ENCODE results near the gene NCLN. TPM values are rescaled to one million over a fixed set of nuclear protein-coding genes. Genes with fewer than 3 reads are reported as not detected.

The NCLN gene
- total and polyA plus RNA-seq, 2 donors (not counting 1 experiment from before 2014, with no cell fraction given) = 33.0 to 35.8 TPM

DNA sequence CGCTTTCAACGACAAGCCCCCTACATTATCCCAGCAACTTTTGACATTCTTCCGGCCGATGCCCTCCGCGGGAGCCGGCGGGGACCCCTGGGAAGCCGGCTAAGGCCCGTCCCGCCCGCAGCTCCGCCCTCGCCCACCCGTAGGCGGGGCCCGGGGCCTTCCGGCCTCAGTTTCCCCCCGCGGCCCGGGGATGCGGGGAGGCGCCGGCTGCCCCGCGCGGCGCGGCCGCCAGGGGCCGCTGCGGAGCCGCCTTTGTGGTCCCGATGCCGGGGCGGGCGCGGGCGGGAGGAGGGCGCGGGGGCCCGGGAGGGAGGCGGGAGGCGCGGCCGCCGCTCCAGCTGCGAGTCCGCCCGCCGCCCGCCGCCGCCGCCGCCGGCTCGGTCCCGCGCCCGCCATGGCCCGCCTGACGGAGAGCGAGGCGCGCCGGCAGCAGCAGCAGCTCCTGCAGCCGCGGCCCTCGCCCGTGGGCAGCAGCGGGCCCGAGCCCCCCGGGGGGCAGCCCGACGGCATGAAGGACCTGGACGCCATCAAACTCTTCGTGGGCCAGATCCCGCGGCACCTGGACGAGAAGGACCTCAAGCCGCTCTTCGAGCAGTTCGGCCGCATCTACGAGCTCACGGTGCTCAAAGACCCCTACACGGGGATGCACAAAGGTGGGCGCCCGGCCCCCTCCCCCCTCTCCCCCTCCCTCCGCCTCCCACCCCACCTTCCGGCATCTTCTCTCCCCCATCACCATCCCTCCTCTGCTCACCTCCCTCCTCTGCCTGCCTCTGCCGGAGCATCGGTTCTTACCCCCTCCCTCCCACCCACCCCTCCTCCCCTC lies 38.8 kb downstream of the NCLN start, which contains the start of gene CELF5:
Gene CELF5, plus strand, starts transcription at position 316 of the 823 bp plus-strand sequence. Its CDS starts 79 bp downstream, at position 395.
- DNase-seq (ENCODE audit: low read depth in 2 of 2) = peak in 1 of 2 donors; percentile 10
- H3K4me3 ChIP-seq (replicated peaks in 1 of 4; ENCODE audit: control extremely low read depth in 1 of 4, insufficient read depth in 1 of 4, low read depth in 3 of 4, low read length in 4 of 4) = peak within 1 kb of the TSS in 1 of 4 experiments; percentile 20
- H3K27ac ChIP-seq (ENCODE audit: insufficient read depth, low read length) = no peak within 1 kb of the TSS
- no peaks in the 10 kb centered on the region for H3K9me3 ChIP-seq (ENCODE audit: control insufficient read depth, insufficient read depth, low read depth, low read length)
- no peaks in the 10 kb centered on the region for H4K20me1 ChIP-seq (ENCODE audit: control insufficient read depth, extremely low read depth, insufficient read depth, low read length)
- no peaks in the 10 kb centered on the region for H3K79me2 ChIP-seq (ENCODE audit: control insufficient read depth, insufficient read depth, low read length)
- H3K4me2 ChIP-seq (ENCODE audit: extremely low read depth, insufficient read depth, low read length) = no peak within 1 kb of the TSS
- no peaks in the 10 kb centered on the region for H3K4me1 ChIP-seq (ENCODE audit: control insufficient read depth, extremely low read depth, insufficient read depth, low read length)
- H2AFZ ChIP-seq (ENCODE audit: low read length) = no peak within 1 kb of the TSS
- H3K9ac ChIP-seq (ENCODE audit: insufficient read depth, low read length) = no peak within 1 kb of the TSS
- TF ChIP-seq, protein P1, sequence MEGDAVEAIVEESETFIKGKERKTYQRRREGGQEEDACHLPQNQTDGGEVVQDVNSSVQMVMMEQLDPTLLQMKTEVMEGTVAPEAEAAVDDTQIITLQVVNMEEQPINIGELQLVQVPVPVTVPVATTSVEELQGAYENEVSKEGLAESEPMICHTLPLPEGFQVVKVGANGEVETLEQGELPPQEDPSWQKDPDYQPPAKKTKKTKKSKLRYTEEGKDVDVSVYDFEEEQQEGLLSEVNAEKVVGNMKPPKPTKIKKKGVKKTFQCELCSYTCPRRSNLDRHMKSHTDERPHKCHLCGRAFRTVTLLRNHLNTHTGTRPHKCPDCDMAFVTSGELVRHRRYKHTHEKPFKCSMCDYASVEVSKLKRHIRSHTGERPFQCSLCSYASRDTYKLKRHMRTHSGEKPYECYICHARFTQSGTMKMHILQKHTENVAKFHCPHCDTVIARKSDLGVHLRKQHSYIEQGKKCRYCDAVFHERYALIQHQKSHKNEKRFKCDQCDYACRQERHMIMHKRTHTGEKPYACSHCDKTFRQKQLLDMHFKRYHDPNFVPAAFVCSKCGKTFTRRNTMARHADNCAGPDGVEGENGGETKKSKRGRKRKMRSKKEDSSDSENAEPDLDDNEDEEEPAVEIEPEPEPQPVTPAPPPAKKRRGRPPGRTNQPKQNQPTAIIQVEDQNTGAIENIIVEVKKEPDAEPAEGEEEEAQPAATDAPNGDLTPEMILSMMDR (conservative IDR thresholded peaks at IDR 0.05 in 1 of 2, IDR thresholded peaks at IDR 0.05 in 1 of 2; ENCODE audit: low read depth in 1 of 2, low read length in 2 of 2) = no peak
- TF ChIP-seq EZH2 (IDR thresholded peaks at IDR 0.05; ENCODE audit: low read length, missing control alignments) = peak; percentile 40
- H3K27me3 ChIP-seq (ENCODE audit: control insufficient read depth, insufficient read depth, low read length) = peaks cover 31% of the 10 kb centered on the region
- H3K36me3 ChIP-seq (ENCODE audit: control insufficient read depth, insufficient read depth, low read length) = no peaks in the 10 kb centered on the region

DNA sequence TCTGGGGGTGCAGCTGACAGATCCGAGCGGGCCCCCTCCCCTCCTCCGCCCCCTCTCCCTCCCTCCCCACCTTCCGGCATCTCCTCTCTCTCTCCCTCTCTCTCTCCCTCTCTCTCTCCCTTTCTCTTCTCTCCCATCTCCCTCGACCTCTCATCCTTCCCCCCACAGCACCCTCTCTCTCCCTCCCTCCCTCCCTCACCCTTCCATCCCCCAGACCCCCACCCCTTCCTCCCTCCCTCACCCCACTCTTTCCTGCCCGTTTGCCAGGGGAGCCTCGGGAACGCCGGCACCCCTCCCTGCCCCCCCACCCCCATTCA lies 39.4 kb downstream of the NCLN start:
- no peak overlapping the region for H3K4me3 ChIP-seq (replicated peaks in 1 of 4; ENCODE audit: control extremely low read depth in 1 of 4, insufficient read depth in 1 of 4, low read depth in 3 of 4, low read length in 4 of 4)
- DNase-seq (ENCODE audit: low read depth in 2 of 2) = no peak
- H3K36me3 ChIP-seq (ENCODE audit: control insufficient read depth, insufficient read depth, low read length) = no peaks in the 10 kb centered on the region
- no peaks in the 10 kb centered on the region for H3K79me2 ChIP-seq (ENCODE audit: control insufficient read depth, insufficient read depth, low read length)
- H2AFZ ChIP-seq (ENCODE audit: low read length) = no peak overlapping the region
- no peak overlapping the region for H3K27ac ChIP-seq (ENCODE audit: insufficient read depth, low read length)
- no peak for TF ChIP-seq EZH2 (IDR thresholded peaks at IDR 0.05; ENCODE audit: low read length, missing control alignments)
- TF ChIP-seq, protein P1 (conservative IDR thresholded peaks at IDR 0.05 in 1 of 2, IDR thresholded peaks at IDR 0.05 in 1 of 2; ENCODE audit: low read depth in 1 of 2, low read length in 2 of 2) = no peak
- peaks cover 34% of the 10 kb centered on the region for H3K27me3 ChIP-seq (ENCODE audit: control insufficient read depth, insufficient read depth, low read length)
- no peak overlapping the region for H3K9ac ChIP-seq (ENCODE audit: insufficient read depth, low read length)
- H3K9me3 ChIP-seq (ENCODE audit: control insufficient read depth, insufficient read depth, low read depth, low read length) = no peaks in the 10 kb centered on the region
- no peaks in the 10 kb centered on the region for H4K20me1 ChIP-seq (ENCODE audit: control insufficient read depth, extremely low read depth, insufficient read depth, low read length)
- H3K4me1 ChIP-seq (ENCODE audit: control insufficient read depth, extremely low read depth, insufficient read depth, low read length) = no peaks in the 10 kb centered on the region
- H3K4me2 ChIP-seq (ENCODE audit: extremely low read depth, insufficient read depth, low read length) = no peak overlapping the region

DNA sequence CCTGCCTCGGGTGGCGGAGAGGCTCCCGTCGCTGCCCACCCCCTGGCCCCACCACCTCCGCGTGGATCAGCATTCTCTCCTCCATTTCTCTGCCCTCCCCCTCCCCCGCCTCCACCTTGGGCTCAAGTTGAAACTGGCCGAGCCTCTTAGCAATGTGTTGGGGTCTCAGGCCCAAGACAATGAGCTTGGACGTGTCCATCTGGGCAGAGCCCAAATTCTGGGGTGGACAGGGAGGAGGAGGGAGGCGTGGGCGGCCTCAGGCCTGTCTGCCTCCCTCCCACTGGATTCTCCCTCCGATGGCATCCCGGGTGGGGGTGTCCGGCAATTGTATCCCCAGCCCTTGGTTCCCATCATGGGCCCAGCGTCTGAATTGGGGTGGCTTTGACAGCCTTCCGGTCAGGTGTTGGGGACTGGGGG lies 40.0 kb downstream of the NCLN start:
- Histone ChIP-seq H3K4me1 (ENCODE audit: control insufficient read depth, extremely low read depth, insufficient read depth, low read length) (no peaks in the 10 kb centered on the region), H3K4me3 (replicated peaks in 1 of 4; ENCODE audit: control extremely low read depth in 1 of 4, insufficient read depth in 1 of 4, low read depth in 3 of 4, low read length in 4 of 4) (no peak overlapping the region), H2AFZ (ENCODE audit: low read length) (no peak overlapping the region), H3K27me3 (ENCODE audit: control insufficient read depth, insufficient read depth, low read length) (peaks cover 40% of the 10 kb centered on the region), H3K79me2 (ENCODE audit: control insufficient read depth, insufficient read depth, low read length) (no peaks in the 10 kb centered on the region), H3K4me2 (ENCODE audit: extremely low read depth, insufficient read depth, low read length) (no peak overlapping the region), H3K27ac (ENCODE audit: insufficient read depth, low read length) (no peak overlapping the region), H3K9ac (ENCODE audit: insufficient read depth, low read length) (no peak overlapping the region), H3K36me3 (ENCODE audit: control insufficient read depth, insufficient read depth, low read length) (no peaks in the 10 kb centered on the region), H4K20me1 (ENCODE audit: control insufficient read depth, extremely low read depth, insufficient read depth, low read length) (no peaks in the 10 kb centered on the region), H3K9me3 (ENCODE audit: control insufficient read depth, insufficient read depth, low read depth, low read length) (no peaks in the 10 kb centered on the region)
- DNase-seq (ENCODE audit: low read depth in 2 of 2) = no peak
- no peak for TF ChIP-seq EZH2 (IDR thresholded peaks at IDR 0.05; ENCODE audit: low read length, missing control alignments)
- TF ChIP-seq, protein P1 (conservative IDR thresholded peaks at IDR 0.05 in 1 of 2, IDR thresholded peaks at IDR 0.05 in 1 of 2; ENCODE audit: low read depth in 1 of 2, low read length in 2 of 2) = no peak
